Ishikawa (cell line): ENCODE results near the gene DAB1.

Experiments
- EGR1 ChIP-seq: IDR thresholded peaks from 2 replicates; pipeline ENCODE4 v1.6.1; 2012
- NFIC ChIP-seq: IDR thresholded peaks from 2 replicates; pipeline ENCODE4 v1.6.1; 2012
- REST ChIP-seq: IDR thresholded peaks from 2 replicates; pipeline ENCODE4 v1.6.1; 2012; ENCODE audit warnings: low read depth, mild to moderate bottlenecking
- YY1 ChIP-seq: IDR thresholded peaks from 2 replicates; pipeline ENCODE4 v1.6.1; 2012; ENCODE audit warnings: low read depth
- ZBTB7A ChIP-seq: IDR thresholded peaks from 2 replicates; pipeline ENCODE4 v1.6.1; 2012; ENCODE audit warnings: low read depth
- TF ChIP-seq, protein P1 (sequence below): IDR thresholded peaks from 2 replicates; pipeline ENCODE4 v1.6.1; 2012

DNA sequence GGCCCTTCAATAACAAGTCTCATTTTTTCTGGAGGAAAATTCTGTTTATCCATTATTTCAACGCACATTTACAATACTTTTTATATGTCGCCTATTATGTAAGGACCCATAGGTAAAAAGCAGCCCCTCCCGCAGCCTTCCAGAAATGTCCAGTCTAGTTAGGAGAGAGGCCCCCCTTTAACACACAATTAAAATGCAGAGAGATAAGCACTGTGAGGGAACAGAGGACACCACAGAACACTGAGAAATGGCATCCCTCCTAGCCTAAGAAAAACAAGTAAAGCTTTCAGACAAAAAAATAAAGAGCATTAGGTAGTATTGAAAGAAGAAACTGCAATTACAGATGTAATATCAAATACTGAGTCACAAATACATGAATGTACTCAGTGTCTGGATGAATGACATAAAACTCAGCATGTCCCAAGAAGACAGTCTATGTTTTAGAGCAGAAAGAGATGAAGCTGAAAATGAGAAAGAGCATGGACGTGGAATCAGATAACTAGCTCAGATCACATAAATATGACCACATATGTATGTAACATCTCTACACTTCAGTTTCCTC is 62.9 kb downstream of the DAB1 start:
- TF ChIP-seq NFIC (no peak), REST (no peak), EGR1 (no peak), YY1 (no peak), ZBTB7A (no peak)
- TF ChIP-seq, protein P1, sequence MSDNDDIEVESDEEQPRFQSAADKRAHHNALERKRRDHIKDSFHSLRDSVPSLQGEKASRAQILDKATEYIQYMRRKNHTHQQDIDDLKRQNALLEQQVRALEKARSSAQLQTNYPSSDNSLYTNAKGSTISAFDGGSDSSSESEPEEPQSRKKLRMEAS, result no peak
